ENCODE data around the gene AARS1.
"Not testable (repeated sequence)": the region's sequence is repeated elsewhere in the genome, so short reads cannot be mapped to it uniquely, and the experiment has no call there.

AARS1 gene

DNA sequence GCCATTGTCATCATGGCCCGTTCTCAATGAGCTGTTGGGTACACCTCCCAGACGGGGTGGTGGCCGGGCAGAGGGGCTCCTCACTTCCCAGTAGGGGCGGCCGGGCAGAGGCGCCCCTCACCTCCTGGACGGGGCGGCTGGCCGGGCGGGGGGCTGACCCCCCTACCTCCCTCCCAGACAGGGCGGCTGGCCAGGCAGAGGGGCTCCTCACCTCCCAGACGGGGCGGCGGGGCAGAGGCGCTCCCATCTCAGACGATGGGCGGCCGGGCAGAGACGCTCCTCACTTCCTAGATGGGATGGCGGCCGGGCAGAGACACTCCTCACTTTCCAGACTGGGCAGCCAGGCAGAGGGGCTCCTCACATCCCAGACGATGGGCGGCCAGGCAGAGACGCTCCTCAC lies 64.7 kb downstream of the AARS1 start:
- DNase-seq (ENCODE audit: low spot score) = not testable (repeated sequence)

DNA sequence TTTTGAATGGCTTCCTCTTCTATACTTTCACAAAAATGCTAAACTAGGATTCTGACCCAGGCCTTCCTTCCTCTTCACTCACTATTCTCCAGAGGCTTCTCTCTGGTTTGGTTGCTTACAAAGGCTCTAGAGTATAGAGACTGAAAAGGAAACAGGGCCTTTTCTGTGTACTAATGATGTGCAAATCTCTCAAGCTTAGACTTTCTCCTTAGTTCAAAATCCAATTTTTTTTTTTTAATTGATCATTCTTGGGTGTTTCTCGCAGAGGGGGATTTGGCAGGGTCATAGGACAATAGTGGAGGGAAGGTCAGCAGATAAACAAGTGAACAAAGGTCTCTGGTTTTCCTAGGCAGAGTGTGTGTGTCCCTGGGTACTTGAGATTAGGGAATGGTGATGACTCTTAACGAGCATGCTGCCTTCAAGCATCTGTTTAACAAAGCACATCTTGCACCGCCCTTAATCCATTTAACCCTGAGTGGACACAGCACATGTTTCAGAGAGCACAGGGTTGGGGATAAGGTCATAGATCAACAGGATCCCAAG lies 65.3 kb downstream of the AARS1 start:
- DNase-seq (ENCODE audit: low spot score) = not testable (repeated sequence)

- DNase-seq (ENCODE audit: low spot score) = not testable (repeated sequence)
Measured at GRCh38 chr16:70223216-70223615, 66.1 kb downstream of the AARS1 start.

GRCh38 chr16:70222574-70222973 lies 66.7 kb downstream of the AARS1 start:
- DNase-seq (ENCODE audit: low spot score) = not testable (repeated sequence)

DNA sequence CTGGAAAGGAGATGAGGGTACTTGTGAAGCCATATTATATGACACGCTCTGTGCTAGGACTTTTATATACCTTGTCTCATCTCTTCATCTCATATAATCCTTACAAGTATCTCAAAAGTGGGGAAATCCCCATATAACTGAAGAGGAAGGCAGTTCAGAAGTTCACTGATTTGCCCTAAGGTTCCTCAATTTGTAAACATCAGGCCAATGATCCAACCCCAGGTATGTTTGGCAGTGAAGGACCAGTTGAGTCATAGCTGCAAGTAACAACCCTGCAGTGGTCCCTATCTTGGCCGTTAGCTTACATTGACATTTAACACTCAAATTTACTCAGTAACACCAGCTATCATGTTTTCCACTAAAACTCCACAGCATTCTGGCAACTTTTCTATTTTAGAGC lies 70.7 kb downstream of the AARS1 start:
- not testable (repeated sequence) for DNase-seq (ENCODE audit: low spot score)

GRCh38 chr16:70206382-70206781 lies 82.9 kb downstream of the AARS1 start:
- not testable (repeated sequence) for DNase-seq (ENCODE audit: low spot score)

GRCh38 chr16:70204668-70205405 lies 84.5 kb downstream of the AARS1 start:
- not testable (repeated sequence) for DNase-seq (ENCODE audit: low spot score)

DNA sequence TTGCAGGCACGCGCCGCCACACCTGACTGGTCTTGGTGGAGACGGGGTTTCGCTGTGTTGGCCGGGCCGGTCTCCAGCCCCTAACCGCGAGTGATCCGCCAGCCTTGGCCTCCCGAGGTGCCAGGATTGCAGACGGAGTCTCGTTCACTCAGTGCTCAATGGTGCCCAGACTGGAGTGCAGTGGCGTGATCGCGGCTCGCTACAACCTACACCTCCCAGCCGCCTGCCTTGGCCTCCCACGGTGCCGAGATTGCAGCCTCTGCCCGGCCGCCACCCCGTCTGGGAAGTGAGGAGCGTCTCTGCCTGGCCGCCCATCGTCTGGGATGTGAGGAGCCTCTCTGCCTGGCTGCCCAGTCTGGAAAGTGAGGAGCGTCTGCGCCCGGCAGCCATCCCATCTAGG lies 85.3 kb downstream of the AARS1 start:
- DNase-seq (ENCODE audit: low spot score) = not testable (repeated sequence)

DNA sequence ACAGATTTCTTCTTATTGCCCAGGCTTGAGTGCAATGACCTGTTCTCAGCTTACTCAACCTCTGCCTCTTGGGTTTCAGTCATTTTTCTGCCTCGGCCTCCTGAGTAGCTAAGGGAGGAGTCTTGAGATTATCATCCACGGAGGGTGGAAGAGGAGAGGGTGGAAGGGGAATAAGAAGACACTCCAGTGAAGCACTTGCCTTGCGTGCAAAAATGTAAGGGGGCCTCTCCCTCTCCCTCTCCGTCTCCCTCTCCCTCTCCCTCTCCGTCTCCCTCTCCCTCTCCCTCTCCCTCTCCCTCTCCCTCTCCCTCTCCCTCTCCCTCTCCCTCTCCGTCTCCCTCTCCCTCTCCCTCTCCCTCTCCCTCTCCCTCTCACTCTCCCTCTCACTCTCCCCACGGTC lies 85.8 kb downstream of the AARS1 start:
- DNase-seq (ENCODE audit: low spot score) = not testable (repeated sequence)

Measured in RKO (cell line).